ENCODE measurements around the gene NPHS2.
"Not testable (repeated sequence)": the region's sequence is repeated elsewhere in the genome, so short reads cannot be mapped to it uniquely, and the experiment has no call there.

Gene NPHS2

DNA sequence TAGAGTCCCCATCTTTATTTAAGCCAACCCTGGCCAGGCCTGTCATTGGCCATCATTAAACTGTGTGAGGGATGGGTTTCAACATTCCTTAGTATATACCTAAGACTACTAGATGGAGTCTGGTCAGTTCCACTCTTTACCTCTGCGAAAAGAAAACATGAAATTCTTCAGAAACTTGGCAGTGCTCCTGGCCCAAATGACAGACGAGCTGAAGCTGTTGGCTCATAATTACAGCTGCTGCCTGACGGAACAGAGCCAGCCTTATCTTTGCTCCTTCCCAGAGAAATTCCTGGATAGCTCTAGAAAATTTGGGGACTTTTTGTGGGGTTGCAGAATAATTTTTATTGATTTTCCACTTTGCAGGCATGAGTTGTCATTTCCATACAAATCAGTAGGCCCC lies 30.4 kb downstream of the NPHS2 start:
- no peak for DNase-seq

DNA sequence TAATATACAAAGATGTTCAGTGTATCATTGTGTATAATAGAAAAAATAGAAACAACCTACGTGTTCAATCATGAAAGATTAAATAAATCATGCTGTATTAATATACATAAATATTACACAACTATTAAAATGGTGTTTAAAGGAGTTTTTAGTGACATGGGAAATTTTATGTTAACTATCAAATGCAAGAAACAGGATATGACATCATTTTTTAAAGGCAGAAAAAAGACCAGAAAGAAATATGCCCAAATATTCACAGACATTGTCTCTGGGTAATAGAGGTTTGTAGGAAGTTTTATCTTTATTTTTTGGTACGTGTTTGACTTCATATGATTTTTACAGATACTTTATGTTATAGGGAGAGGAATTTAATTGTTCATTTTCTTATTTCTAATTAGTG lies 34.0 kb downstream of the NPHS2 start:
- DNase-seq: no peak

DNA sequence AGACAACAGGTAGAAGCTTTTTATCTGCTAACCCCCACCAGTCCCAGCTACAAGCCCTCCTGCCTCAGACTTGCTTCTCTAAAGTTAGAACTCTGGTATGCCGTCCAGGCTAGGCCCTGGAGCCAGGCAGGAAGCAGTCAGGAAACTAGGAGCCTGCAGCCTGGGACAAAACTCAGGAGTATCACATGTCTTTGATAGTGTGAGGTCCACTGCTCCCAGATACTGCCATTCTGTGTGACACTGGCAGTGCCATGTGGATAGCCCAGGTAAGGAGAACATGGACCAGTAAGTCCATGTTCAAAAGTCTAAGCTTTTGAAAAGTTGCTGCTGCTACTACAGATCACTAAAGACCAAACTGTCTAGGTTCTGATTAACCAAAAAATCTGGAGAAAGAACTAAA lies 45.4 kb downstream of the NPHS2 start:
- no peak for DNase-seq

DNA sequence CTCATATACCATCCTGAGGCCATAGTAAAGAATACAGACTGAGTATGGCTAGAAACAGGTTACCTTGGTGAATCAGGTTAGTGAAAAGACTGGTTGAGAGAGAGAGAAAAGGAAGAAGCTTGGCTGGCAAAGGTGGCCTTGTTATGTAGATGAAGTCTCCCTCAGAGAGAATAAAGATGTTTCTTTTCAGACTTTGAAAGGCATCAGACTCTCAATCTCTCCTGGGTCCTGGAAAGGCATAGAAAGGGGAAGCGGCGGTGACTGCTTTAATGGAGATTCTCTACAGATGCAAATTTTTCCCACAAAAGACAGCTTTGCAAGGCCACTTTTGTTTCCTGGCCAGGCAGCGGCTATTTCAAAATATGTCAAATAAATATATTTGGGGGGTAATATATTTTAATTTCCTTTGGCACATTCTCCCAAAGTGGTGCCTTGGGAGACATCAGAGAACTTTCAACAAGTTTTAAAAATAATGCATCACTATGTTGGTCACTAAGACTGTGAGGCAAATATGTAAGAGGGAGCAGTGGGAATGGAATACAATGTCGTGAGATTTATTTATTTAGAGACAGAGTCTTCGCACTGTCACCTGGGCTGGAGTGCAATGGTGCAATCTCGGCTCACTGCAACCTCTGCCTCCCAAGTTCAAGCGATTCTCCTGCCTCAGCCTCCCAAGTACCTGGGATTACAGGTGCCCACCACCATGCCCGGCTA lies 46.1 kb downstream of the NPHS2 start:
- no peak for DNase-seq

DNA sequence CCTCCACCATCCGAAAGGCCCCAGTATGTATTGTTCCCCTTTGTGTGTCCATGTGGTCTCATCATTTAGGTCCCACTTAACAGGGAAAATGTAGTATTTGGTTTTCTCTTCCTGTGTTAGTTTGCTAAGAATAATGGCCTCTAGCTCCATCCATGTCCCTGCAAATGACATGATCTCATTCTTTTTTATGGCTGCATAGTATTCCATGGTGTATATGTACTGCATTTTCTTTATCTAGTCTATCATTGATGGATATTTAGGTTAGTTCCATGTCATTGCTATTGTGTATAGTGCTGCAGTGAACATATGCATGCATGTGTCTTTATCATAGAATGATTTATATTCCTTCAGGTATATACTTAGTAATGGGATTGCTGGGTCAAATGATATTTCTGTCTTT lies 57.2 kb downstream of the NPHS2 start:
- not testable (repeated sequence) for DNase-seq

DNA sequence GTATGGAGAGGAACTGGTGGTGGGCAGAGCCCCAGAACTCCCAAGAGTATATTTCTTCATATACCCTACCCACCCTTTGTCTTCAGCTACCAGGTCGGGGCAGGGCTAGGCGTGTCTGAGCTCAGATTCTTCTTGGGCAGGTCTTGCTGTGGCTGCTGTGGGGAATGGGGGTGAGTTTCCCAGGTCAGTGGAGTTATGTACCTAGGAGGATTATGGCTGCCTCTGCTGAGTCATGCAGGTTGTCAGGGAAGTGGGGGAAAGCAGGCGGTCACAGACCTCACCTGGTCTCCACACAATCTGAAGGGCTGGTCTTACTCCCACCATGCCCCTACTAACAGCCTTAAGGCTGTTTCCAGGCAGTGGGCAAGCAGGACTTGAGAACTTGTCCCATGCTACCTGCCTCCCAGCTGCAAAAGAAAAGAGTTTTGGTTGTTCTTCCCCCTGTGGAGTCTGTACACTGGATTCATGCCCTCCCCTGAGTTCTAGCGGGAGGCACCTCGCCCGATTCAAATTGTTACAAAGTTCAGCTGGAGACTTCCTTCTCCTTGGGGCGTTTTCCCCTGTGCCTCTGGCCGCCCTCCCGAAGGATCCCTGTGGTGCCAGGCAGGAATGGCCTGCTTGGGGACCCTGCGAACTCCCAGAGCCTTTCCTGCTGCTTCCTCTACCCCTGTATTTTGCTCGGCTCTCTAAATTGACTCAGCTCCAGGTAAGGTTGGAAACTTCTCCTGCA lies 58.6 kb downstream of the NPHS2 start:
- no peak for DNase-seq

DNA sequence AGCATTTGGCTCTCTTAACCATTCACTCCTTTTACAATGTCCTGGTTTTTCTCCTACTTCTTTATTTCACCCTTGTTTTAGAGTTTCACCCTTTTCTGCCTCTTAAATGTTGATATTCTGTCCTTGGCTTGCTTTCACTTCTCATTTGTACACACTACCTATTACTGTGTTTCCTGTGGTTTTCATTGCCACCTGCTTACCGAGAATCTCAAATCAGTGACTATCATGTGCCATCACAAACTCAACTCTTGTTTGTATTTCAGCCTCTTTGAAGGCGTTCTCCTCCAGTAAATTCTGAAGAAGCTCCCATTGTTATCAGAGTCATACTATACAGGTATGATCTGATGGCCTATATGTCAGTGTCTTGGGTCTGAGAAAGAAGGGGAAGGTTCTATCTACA lies 65.7 kb downstream of the NPHS2 start:
- DNase-seq: no peak

DNA sequence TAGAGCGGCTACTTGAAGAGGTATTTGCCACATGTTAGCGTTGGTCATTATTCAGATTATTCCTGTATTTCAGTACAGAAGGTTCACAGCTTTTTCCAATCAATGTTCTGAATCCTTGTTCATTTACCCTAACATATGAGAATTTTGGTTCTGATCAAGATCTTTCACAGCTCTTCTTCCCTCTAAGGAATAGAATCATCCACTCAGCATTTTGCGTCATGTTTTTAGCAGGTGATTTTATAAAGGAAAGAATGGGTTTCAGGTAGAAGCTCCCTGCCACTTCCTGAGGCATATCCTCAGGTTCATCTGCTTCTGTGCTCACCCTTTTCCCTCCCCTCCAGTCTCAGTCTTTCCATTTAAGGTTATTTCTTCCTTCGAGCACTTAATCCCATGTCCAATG lies 66.4 kb downstream of the NPHS2 start:
- DNase-seq: no peak

DNA sequence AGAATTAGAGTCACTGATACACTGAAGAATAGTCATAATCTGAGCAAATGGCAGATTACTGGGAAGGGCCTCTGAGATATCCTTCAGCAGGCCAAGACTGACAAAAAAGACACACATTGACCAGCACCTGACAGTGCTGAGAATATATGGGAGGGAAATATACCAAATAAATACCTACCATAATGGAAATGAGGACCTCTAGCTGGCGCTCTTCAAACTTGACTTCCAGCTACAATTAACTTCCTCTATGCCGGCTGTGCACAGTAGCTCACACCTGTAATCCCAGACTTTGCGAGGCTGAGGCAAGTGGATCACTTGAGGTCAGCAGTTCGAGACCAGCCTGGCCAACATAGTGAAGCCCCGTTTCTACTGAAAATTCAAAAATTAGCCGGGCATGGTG lies 69.5 kb downstream of the NPHS2 start:
- no peak for DNase-seq

Data from activated CD8-positive, alpha-beta memory T cell treated with anti-CD3 and anti-CD28 coated beads for 24 hours (primary cell).